NCI-H2029 treated with DMSO at 0.1 percent for 48 hours (cell line): ENCODE results near the gene GJC1.
"Not testable (repeated sequence)": the region's sequence is repeated elsewhere in the genome, so short reads cannot be mapped to it uniquely, and the experiment has no call there.

Experiments
- DNase-seq: peaks from one replicate; lab custom pipeline; 2025; lab: John Stamatoyannopoulos, UW

Gene GJC1

DNA sequence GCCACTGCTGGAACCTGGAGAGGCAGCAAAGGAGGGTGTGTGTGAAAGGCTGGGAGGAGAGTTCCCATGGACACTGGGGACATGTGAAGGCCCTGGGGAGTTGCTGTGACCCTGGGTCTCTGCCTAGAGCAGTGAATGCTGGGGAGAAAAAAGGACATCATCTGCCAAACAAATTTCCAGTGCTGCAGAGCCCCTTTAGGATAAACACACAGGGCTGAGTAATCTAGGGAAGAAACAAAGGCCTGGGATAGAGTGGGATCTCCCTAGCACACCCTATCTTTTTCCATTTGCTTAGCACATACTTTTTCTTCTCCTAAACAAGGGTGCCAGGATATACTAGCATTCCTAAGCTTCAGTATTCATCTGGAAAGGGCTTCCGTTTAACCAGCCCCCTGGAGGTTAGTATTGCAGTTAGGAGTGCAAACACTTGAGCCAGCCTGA, 14.3 kb upstream of the GJC1 start:
- no peak for DNase-seq

DNA sequence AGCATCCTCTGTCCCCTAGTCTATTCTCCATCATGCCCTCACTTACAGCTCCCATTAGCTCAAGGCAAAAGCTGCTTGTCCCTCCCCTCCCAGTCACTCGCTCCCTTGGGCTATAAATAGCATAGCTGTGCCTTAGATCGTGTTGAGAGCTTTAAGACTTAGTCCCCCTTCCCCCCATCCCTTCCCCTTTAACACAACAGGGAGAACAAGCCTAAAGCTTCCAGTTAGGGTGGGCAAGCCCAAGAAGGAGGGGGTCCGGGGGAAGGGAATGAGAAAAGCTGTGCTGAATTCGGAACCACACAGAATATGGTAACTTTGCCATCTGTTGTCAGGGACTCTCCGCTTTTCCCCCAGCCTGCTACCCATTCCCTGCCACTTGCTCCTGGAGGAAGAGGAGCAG, 12.7 kb upstream of the GJC1 start:
- no peak for DNase-seq

DNA sequence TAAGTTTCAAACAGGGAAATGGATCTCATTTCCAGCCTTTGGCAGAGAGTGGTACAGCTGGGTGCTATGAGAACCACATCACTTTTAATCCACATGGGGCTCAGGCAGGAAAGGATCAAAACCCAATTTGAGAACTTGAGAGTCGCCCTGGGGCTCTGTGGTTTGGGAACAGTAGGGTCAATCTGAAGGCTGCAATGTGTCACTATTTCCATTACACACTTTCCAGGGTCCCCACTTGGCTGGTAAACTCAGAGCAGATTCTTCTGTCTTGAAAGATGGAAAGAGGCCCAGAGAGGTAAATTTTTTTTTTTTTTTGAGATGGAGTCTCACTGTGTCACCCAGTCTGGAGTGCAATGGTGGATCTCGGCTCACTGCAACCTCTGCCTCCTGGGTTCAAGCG, 10.8 kb upstream of the GJC1 start:
- no peak for DNase-seq

DNA sequence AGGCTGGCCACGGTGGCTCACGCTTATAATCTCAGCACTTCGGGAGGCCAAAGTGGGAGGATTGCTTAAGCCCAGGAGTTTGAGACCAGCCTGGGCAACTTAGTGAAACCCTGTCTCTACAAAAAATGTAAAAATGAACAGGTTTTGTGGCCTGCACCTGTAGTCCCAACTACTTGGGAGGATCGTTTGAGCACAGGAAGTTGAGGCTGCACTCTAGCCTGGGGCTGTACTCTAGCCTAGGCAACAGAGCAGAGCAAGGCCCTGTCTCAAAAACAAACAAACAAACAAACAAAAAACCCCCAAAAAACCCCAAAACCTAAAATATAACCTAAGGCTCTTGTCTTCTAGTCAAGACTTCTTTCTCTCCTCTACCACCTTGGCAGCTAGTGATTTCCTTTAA, 10.2 kb upstream of the GJC1 start:
- no peak for DNase-seq

DNA sequence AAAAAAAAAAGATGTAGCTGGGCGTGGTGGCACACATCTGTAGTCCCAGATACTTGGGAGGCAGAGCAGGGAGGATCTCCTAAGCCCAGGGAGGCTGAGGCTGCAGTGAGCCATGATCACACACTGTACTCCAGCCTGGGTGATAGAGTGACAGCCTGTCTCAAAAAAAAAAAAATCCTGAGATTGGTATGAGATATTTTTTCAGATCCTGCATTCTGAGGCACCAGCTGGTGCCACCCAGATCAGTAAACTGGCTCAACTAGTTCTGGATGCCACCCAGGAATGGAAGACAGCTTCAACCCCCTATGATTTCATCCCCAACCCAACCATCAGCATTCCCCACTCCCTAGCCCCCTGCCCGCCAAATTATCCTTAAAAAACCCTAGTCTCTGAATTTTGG, 7.1 kb upstream of the GJC1 start:
- DNase-seq, result no peak

DNA sequence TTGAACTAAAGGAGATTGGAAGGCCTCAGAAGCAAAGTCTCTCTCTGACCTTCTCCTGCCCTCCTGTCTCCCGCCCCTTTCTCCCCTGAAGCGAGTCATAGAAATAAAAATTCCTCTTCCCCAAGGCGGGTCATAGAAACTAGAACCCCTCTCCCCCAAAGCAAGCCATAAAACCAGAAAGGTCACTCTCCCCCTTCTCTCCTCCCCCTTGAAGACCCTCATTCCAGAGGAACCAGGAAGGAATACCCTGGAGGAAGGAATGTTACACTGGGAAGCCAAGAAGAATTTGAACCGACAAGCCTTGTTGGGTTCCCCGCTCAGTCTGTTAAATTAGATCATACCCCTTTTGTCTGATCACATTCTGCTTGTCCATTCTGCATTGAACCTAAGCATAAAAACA, 2.7 kb upstream of the GJC1 start:
- no peak for DNase-seq

DNA sequence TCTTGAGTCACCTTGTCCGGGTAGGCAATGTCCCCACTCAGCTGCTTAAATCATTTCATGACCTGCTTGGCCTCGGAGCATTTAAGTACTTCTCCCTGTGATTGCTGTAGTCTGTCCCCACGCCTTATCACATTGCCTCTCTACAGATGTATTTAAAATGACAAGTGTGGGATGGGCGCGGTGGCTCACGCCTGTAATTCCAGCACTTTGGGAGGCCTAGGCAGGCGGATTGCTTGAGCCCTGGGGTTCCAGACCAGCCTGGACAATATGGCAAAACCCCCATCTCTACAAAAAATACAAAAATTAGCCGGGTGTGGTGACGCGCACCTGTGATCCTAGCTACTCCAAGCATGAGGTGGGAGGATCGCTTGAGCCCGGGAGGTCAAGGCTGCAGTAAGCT, 1.3 kb upstream of the GJC1 start:
- no peak for DNase-seq

DNA sequence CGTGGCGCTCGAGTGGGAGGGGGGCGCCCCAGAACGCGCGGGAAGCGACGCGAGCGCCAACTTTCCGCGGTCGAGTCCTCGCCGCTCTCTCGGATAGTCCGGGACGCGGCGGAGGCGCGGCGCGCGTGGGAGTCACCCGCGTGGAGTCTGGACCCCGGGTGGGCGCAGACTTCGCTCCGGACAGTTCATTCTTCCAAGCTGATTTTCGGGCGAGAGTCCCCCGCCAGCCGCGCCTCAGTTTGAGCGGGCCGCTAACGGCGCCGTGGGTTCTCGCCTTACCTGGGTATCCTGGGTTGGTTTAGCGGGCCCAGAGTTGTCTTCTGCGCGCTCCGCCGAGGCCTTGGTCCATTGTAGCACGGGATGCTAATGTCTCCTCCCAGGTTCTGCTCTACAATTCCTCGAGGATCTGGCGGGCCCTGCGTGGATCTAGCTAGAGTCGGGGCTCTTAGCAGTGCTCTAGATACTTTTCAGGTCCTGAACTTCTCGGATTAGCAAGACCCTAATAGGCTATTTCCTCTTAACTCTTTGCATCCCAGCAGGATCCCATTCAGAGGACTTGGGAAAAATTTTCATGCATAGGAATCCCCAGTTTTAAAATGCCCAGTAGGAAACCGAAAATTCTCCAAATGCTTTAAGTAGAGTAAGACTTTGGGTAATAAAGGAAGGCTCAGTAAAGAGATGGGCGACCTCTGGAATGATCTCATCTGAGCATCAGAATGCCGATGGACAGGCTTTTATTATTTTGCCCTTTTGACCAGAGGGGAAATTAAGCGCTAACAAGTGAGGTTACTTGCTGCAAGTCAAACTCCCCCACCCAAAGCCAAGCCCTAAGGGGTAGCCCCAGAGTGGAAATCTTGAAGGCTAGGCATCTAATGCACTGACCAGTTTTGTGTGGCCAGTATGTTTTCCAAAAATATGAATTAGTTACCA, 537 bp upstream of the GJC1 start:
- no peak for DNase-seq

DNA sequence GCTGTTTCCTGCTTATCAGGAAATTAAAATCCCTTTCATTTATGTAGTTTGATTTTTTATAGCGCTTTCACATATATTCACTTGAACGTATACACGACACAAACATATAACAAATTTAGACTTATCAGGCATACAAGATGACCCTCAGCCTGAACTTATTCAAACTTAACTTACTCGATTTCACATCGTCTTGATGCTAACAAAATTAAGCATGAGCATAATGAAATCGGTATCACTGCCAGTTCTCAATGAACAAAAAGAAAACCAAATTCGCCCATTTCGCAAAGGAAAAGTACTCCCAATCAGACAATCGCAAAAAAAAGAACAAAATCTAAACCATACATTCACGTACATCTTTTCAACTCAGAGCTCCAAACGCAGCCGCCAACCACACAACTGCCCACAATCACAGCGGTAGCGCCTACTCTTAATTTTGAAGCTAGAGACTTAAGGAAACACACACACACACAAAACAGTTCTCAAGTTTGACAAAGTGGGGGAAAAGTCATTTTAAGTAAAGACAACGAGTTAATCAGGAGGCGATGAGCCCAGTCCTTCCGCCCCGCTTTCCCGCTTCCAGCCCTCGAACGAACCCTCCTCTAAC, 1.1 kb downstream of the GJC1 start:
- no peak for DNase-seq

DNA sequence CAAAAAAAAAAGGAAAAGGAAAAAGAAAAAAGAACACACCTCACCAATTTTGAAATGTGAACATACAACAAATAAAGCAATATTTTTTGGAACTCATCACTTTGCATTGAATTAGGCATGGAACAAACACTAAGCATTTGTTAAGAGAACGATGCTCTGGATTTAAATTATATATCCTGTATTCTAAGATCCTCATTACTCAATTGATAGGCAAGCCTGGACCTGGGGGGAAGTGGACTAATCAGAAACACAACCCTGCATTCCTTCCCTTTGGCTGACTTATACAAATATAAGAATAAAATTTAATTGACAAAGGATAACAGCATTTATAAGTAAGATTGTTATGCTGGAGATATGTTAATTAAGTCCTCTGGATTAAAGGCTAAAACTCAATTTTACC, 2.2 kb downstream of the GJC1 start:
- DNase-seq, result no peak

DNA sequence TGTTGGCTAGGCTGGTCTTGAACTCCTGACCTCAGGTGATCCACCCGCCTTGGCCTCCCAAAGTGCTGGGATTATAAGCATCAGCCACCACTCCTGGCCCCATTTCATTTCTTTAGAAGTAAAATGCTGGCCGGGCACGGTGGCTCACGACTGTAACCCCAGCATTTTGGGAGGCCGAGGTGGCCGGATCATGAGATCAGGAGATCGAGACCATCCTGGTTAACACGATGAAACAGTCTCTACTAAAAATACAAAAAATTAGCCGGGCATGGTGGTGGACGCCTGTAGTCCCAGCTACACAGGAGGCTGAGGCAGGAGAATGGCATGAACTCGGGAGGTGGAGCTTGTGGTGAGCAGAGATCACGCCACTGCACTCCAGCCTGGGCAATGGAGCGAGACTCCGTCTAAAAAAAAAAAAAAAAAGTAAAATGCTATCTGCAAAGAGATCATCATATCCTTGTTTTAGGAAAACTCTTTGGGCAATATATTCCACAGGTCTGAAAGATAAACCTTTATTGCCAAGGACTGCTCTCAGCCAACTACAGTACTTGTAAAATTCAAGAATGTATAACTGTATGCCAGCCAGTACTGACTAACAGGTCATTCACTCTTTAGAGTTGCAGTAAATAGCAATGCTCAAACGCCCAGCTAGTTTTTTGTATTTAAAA, 3.8 kb downstream of the GJC1 start:
- no peak for DNase-seq

DNA sequence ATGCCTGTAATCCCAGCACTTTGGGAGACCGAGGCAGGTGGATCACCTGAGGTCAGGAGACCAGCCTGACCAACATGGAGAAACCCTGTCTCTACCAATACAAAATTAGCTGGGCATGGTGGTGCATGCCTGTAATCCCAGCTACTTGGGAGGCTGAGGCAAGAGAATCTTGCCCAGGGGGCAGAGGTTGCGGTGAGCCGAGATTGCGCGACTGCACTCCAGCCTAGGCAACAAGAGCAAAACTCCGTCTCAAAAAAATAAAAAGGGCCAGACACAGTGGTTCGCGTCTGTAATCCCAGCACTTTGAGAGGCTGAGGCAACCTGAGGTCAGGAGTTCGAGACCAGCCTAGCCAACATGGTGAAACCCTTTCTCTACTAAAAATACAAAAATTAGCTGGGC, 4.9 kb downstream of the GJC1 start:
- not testable (repeated sequence) for DNase-seq

DNA sequence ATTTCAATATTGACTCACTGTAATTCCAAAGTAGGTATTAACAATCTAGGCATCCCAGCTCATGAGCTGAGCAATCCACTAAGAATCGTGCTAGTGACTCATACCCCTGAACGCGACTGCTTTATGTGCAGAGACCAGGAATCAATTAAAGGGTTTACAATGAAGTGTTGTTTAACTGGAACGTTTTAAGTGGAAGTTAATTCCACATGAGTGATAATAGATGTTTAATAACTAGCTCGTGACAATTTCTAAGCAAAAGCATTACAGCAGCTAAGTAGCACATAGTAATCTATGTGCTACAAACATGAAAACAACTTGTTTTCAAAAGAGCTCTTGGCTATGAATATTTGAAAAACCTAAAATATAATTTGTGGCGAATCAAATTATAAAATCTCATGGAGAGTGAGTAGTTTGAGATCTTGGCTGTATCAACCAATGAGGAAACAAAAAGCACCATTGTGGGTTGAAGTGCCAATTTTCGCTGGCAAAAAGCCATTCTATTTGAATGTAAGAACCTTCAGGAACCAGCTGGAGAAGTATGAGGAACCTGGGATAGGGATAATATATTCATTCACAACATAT, 9.4 kb downstream of the GJC1 start:
- peak; percentile 82 for DNase-seq

DNA sequence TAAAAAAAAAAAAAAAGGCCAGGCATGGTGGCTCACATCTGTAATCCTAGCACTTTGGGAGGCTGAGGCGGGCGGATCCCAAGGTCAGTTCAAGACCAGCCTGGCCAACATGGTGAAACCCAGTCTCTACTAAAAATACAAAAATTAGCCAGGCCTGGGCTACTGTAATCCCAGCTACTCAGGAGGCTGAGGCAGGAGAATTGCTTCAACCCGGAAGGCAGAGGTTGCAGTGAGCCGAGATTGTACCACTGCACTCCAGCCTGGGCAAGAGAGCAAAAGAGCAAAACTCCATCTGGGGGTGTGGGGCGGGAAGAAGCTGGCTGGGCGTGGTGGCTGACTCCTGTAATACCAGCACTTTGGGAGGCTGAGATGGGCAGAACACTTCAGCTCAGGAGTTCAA, 11.6 kb downstream of the GJC1 start:
- DNase-seq, result not testable (repeated sequence)

DNA sequence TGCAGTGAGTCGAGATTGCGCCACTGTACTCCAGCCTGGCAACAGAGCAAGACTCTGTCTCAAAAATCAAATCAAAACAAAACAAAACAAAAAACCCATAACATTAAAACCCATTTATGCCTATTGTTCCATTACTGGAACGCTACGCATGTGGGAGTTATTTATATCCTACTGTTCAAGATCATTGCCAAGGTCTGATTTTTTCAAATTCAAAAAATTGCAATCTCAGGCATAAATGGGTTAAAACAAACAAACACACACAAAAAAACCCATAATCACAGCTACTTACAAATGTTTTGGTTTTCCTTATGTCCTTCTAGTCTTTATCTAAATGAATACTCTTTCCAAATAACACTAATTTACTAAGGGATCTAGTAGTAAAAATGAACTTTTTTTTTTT, 17.8 kb downstream of the GJC1 start:
- no peak for DNase-seq

DNA sequence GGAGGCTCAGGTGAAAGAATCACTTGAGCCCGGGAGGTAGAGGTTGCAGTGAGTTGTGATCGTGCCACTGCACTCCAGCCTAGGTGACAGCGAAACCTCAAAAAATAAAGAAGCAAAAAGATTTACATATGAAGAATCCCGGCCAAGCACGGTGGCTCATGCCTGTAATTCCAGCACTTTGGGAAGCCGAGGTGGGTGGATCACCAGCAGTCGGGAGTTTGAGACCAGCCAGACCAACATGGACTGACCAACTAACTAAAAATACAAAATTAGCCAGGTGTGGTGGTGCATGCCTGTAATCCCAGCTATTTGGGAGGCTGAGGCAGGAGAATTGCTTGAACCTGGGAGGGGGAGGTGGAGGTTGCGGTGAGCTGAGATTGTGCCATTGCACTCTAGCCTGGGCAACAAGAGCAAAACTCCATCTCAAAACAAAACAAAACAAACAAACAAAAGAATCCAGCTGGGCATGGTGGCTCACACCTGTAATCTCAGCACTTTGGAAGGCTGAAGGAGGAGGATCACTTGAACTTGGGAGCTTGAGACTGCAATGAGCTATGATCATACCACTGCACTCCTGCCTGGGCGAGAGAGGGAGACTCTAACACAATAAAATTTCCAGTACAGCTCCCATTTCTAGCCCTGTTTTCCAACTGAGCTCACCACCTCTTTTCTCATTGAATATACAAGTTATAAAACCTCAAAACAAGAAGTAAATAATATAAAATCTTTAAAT, 21.3 kb downstream of the GJC1 start:
- DNase-seq, result not testable (repeated sequence)

DNA sequence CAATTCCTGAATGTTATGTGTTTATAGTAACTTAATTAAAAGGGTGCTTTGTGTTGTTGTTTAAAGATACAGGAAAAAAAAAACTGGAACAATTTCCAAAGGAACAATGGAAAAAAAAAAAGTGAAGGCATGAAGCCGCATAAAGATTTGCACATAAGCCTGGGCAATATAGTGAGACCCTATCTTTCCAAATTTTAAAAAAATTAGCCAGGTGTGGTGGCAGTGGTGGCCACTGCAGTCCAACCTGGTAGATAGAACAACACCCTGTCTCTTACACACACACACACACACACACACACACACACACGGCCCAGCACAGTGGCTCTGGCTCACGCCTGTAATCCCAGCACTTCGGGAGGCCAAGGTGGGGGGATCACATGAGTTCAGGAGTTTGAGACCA, 21.9 kb downstream of the GJC1 start:
- DNase-seq, result no peak

DNA sequence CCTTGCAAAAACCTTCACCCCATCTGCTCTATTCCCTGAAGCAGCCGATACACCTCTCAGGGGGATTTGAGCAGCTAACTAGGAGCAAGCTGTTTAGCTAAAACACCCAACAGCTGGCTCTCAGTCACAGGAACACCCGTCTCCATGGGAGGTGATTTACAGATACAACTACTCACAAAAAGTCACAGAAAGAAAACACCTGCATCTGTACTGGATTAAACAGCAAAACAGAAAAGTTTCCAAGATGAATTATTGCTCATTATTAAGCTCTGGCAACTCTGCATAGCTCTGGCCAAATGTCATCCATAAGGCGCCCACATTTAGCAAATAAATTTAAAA, 22.3 kb downstream of the GJC1 start:
- no peak for DNase-seq

DNA sequence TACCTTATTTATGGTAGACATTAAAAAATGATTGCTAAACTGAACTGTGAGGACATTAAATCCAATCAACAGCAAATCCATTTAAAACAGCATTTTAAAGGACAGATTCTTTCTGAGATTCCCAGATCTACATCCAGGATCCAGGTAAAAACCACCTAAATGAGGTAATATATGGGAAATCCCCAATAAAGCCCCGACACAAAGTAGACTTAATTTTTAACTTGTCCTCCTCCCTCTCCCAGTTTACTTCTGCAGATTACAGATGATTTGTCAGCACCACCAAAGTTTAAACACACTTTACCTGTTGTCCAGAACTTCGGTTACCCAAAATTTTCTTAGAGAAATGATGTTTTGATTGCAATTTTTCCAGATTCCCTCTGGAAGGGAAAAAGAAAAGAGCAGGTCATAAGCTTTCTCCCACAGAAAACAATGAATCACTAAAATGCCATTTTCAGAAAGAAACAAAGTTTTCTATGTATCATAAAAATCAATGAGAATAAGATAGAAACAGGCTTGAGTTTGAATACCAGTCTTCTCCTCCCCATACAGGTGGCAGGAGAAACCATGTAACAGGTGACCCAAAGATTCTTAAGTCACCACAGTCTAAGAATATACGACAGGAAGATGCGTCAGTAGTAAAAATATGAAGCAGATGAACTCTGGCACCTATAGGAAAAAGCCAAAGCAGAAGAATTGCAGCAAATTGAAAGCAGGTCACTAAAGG, 22.8 kb downstream of the GJC1 start:
- no peak for DNase-seq

DNA sequence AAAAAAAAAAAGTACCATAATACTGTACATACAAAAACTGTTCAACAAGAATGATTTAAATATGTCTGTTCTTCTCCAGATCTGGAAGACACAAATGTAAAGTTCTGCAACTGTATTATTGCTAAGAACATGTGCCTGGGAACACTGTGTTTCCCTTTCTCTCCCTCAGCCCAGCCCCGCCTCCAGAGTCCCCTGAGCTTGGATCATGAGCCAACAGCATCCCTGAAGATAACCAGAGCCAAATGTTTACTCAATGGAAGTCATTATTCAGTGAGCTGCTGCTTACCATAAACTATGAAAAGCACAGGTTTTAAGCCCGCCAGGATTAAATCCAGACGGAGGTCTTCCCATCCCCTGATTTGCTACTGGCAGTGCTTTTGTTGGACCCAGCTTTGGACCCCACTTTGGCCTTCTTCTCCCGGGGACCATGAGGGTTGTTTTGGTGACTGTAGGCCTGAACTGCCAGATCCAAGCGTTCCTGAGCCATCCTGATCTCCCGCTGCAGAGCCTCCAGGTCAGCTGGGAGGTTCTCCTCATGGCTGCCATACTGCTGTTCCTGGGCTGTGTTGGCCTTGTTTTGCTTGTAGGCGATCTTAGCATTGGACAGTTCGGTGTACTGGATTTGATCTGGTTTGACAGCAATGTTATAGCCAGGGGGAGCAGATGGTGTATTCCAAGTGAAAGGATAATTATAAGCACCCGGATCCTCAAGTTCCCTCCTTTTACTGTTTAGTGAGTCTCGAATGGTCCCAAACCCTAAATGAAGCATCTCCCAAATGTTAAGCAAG, 25.6 kb downstream of the GJC1 start:
- no peak for DNase-seq

DNA sequence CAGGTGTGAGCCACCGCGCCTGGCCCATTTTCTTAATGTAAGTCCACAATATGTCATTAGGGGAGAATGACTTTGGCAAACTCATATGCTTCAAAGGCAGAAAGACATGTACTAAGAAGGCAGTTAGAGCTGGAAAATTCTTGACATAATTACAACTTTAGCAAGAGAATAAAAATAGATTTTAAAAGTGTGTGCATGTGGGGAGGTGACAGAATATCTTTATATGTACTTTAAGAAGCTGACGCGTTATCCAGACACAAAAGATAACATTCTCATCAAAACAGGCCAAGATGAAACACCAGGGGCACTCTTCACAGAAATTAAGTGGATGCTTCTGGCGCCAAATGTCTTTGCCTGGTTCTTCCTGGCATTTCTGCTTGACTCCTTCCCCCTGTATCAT, 28.2 kb downstream of the GJC1 start:
- DNase-seq, result no peak
